ENCODE measurements around the gene ZNRF1. TPM values are rescaled to one million over a fixed set of nuclear protein-coding genes. Genes with fewer than 3 reads are reported as not detected.
A peak's percentile ranks its signal among the peaks of the same experiment; 100 is the strongest.
"Not testable (repeated sequence)": the region's sequence is repeated elsewhere in the genome, so short reads cannot be mapped to it uniquely, and the experiment has no call there.

Gene ZNRF1
- total and polyA plus RNA-seq, 4 donors: 7.9 to 10.9 (median 9.2) TPM

DNA sequence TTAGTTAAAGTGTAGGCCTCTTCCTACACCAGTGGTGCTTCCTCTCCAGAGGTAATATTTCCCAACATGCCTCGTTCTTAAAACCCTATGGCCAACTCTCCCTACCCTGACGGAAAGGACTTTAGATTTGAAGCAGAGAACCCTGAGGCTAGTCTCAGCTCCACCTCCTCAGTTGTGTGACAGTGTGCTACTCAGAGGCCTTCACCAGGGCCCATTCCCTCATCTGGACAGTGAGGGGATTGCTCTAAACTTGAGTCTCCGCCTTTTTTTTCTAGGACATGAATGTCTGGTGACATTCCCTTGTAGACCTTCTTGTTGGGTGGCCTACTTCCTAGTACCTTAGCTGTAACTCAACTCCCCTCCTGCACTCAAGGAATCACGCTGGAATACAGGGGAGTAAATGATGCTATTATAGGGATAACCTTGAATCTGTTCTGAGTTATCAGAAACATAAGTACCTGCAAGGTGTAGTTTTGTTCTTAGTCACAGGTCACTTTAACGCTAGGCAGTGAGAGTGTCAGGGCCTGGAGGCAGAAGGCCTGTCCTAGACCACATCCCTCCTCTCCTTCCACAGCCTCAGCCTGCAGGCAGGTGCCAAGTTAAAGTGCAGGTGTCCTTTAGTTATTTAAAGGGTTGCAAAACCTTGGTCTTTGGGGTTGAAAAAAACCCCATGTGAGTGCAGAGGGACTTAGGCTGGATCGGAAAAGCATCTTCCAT is 90.8 kb downstream of the ZNRF1 start:
- WGBS: 79% methylated on average over 6 of the region's 6 CpGs
- Histone ChIP-seq H3K27ac (ENCODE audit: low read depth in 1 of 2, low read length in 2 of 2) (no peak overlapping the region), H3K9ac (ENCODE audit: low read depth in 1 of 2, low read length in 2 of 2) (no peak overlapping the region), H3K4me1 (ENCODE audit: control insufficient read depth in 4 of 4, insufficient read depth in 4 of 4, low read length in 3 of 4) (peaks cover 3 to 19% (median 12%) of the 10 kb centered on the region in 4 donors), H3K27me3 (ENCODE audit: control insufficient read depth in 4 of 4, insufficient read depth in 4 of 4, low read length in 3 of 4) (no peaks in the 10 kb centered on the region), H3K36me3 (ENCODE audit: control insufficient read depth in 4 of 4, insufficient read depth in 3 of 4, low read depth in 1 of 4, low read length in 3 of 4) (peaks cover 0 to 2% (median 0%) of the 10 kb centered on the region in 4 donors), H3K4me3 (ENCODE audit: low read depth in 1 of 3, low read length in 3 of 3) (no peak overlapping the region), H3K9me3 (ENCODE audit: control insufficient read depth in 4 of 4, low read length in 3 of 4) (no peaks in the 10 kb centered on the region)
- DNase-seq (ENCODE audit: low spot score): no peak
- TF ChIP-seq CTCF (IDR thresholded peaks at IDR 0.05; ENCODE audit: low read depth, low read length, missing input control) (no peak), GABPA (IDR thresholded peaks at IDR 0.05 in 1 of 2, conservative IDR thresholded peaks at IDR 0.05 in 1 of 2) (no peak), SP1 (IDR thresholded peaks at IDR 0.05) (no peak), YY1 (IDR thresholded peaks at IDR 0.05) (no peak)
- TF ChIP-seq, protein P1, sequence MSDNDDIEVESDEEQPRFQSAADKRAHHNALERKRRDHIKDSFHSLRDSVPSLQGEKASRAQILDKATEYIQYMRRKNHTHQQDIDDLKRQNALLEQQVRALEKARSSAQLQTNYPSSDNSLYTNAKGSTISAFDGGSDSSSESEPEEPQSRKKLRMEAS (IDR thresholded peaks at IDR 0.05): no peak

DNA sequence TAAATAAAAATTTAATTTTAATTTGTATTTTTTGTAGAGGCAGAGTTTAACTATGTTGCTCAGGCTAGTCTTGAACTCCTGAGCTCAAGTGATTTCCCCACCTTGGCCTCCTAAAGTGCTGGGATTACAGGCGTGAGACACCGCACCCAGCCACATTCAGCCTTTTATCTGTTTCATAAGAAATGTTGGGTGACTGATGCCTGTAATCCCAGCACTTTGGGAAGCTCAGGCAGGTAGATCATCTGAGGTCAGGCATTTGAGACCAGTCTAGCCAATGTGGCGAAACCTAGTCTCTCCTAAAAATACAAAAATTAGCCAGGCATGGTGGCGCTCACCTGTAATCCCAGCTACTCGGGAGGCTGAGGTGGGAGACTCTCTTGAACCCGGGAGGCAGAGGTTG is 92.1 kb downstream of the ZNRF1 start:
- 94% methylated on average over 6 of the region's 6 CpGs for WGBS
- H3K4me3 ChIP-seq (ENCODE audit: low read depth in 1 of 3, low read length in 3 of 3); H3K36me3 ChIP-seq (ENCODE audit: control insufficient read depth in 4 of 4, insufficient read depth in 3 of 4, low read depth in 1 of 4, low read length in 3 of 4); H3K9ac ChIP-seq (ENCODE audit: low read depth in 1 of 2, low read length in 2 of 2); DNase-seq (ENCODE audit: low spot score); H3K9me3 ChIP-seq (ENCODE audit: control insufficient read depth in 4 of 4, low read length in 3 of 4); H3K27me3 ChIP-seq (ENCODE audit: control insufficient read depth in 4 of 4, insufficient read depth in 4 of 4, low read length in 3 of 4); H3K27ac ChIP-seq (ENCODE audit: low read depth in 1 of 2, low read length in 2 of 2): not testable (repeated sequence)
- H3K4me1 ChIP-seq (ENCODE audit: control insufficient read depth in 4 of 4, insufficient read depth in 4 of 4, low read length in 3 of 4): peaks cover 3 to 19% (median 12%) of the 10 kb centered on the region in 4 donors

DNA sequence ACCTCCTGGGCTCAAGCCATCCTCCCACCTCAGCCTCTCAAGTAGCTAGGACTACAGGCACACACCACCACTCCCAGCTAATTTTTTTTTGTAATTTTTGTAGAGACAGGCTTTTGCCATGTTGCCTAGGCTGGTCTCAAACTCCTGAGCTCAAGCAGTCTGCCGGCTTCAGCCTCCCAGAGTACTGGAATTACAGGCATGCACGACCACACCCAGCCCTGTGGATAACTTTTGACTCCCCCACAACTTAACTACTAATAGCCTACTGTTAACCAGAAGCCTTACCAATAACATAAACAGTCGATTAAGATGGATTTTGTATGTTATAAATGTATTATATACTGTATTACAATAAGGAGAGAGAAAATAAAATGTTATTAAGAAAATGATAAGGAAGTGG is 92.8 kb downstream of the ZNRF1 start:
- not testable (repeated sequence) for H3K36me3 ChIP-seq (ENCODE audit: control insufficient read depth in 4 of 4, insufficient read depth in 3 of 4, low read depth in 1 of 4, low read length in 3 of 4); H3K27me3 ChIP-seq (ENCODE audit: control insufficient read depth in 4 of 4, insufficient read depth in 4 of 4, low read length in 3 of 4); H3K9me3 ChIP-seq (ENCODE audit: control insufficient read depth in 4 of 4, low read length in 3 of 4); H3K9ac ChIP-seq (ENCODE audit: low read depth in 1 of 2, low read length in 2 of 2); H3K4me3 ChIP-seq (ENCODE audit: low read depth in 1 of 3, low read length in 3 of 3); H3K27ac ChIP-seq (ENCODE audit: low read depth in 1 of 2, low read length in 2 of 2); DNase-seq (ENCODE audit: low spot score)
- WGBS: 88% methylated on average over 3 of the region's 3 CpGs
- peaks cover 3 to 19% (median 12%) of the 10 kb centered on the region in 4 donors for H3K4me1 ChIP-seq (ENCODE audit: control insufficient read depth in 4 of 4, insufficient read depth in 4 of 4, low read length in 3 of 4)

- H3K9ac ChIP-seq (ENCODE audit: low read depth in 1 of 2, low read length in 2 of 2): no peak overlapping the region
- no peaks in the 10 kb centered on the region for H3K27me3 ChIP-seq (ENCODE audit: control insufficient read depth in 4 of 4, insufficient read depth in 4 of 4, low read length in 3 of 4)
- H3K4me3 ChIP-seq (ENCODE audit: low read depth in 1 of 3, low read length in 3 of 3): no peak overlapping the region
- no peaks in the 10 kb centered on the region for H3K9me3 ChIP-seq (ENCODE audit: control insufficient read depth in 4 of 4, low read length in 3 of 4)
- H3K27ac ChIP-seq (ENCODE audit: low read depth in 1 of 2, low read length in 2 of 2): no peak overlapping the region
- peaks cover 0 to 12% (median 8%) of the 10 kb centered on the region in 4 donors for H3K4me1 ChIP-seq (ENCODE audit: control insufficient read depth in 4 of 4, insufficient read depth in 4 of 4, low read length in 3 of 4)
- DNase-seq (ENCODE audit: low spot score): no peak
- 40% methylated on average over 7 of the region's 7 CpGs for WGBS
- TF ChIP-seq ATF3 (IDR thresholded peaks at IDR 0.05) (no peak), YY1 (IDR thresholded peaks at IDR 0.05) (no peak), ZBTB33 (IDR thresholded peaks at IDR 0.05) (no peak), SP1 (IDR thresholded peaks at IDR 0.05) (peak; percentile 32), RXRA (IDR thresholded peaks at IDR 0.05) (peak; percentile 50 to 88), RAD21 (IDR thresholded peaks at IDR 0.05) (peak in 1 of 2 donors; percentile 66), JUND (IDR thresholded peaks at IDR 0.05) (peak in 1 of 2 donors; percentile 16), FOXA2 (IDR thresholded peaks at IDR 0.05) (no peak), HNF4A (conservative IDR thresholded peaks at IDR 0.05) (peak in 1 of 2 donors; percentile 42)
- H3K36me3 ChIP-seq (ENCODE audit: control insufficient read depth in 4 of 4, insufficient read depth in 3 of 4, low read depth in 1 of 4, low read length in 3 of 4): peaks cover 0 to 3% (median 1%) of the 10 kb centered on the region in 4 donors
Measured at GRCh38 chr16:75092777-75093176, 94.0 kb downstream of the ZNRF1 start.
